BLaER1 treated with 17β-estradiol and CSF1 and Interleukin-3, amounts not matched to agents 10 nM and 100 nM (cell line): ENCODE results near the gene TNNI2.

ENCODE experiments used
- H3K27ac ChIP-seq, 11 experiments: shearing (Covaris generic); formaldehyde crosslinking; 2 replicates each; pipeline ENCODE4 v1.8.1; 2022
- H3K27me3 ChIP-seq, 11 experiments: shearing (Covaris generic); formaldehyde crosslinking; 2 replicates each; pipeline ENCODE4 v1.8.1; 2022
- H3K36me3 ChIP-seq, 11 experiments: shearing (Covaris generic); formaldehyde crosslinking; 2 replicates each; pipeline ENCODE4 v1.8.1; 2022
- H3K4me1 ChIP-seq, 10 experiments: shearing (Covaris generic); formaldehyde crosslinking; 2 replicates each; pipeline ENCODE4 v1.8.1; 2022
- H3K4me2 ChIP-seq, 11 experiments: shearing (Covaris generic); formaldehyde crosslinking; 2 replicates each; pipeline ENCODE4 v1.8.1; 2022
- H3K4me3 ChIP-seq, 10 experiments: shearing (Covaris generic); formaldehyde crosslinking; 2 replicates each; pipeline ENCODE4 v1.8.1; 2022
- H3K9ac ChIP-seq, 11 experiments: shearing (Covaris generic); formaldehyde crosslinking; 2 replicates each; pipeline ENCODE4 v1.8.1; 2022
- H3K9me3 ChIP-seq, 11 experiments: shearing (Covaris generic); formaldehyde crosslinking; replicated peaks in 1 of 11; 2 replicates each; pipeline ENCODE4 v1.8.1; 2022
- H4K20me1 ChIP-seq, 11 experiments: shearing (Covaris generic); formaldehyde crosslinking; 2 replicates each; pipeline ENCODE4 v1.8.1; 2022
- Cebpa-rat ChIP-seq, 11 experiments: shearing (Covaris generic); IDR thresholded peaks; 2 replicates each; pipeline ENCODE4 v1.8.1; 2022

The TNNI2 gene

DNA sequence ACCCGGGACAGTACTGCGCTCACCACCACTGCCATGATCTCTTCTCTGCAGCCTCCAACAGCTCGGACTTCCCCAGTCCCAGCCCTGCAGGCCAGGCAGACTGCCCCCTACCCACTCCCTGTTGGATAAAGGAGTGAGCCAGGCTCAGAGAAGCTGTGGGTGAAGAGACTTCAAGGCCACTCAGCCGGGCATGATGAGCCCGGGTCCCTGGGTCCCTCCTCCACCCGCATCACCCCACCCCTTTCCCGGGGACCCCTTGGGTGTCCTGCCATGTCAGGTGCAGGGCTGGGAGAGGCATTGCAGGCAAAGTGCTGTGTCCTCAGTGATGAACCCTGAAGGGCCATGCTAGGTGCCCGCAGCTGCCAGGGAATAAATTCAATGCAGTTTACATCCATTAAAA, 28.6 kb downstream of the TNNI2 start:
- Histone ChIP-seq H3K36me3 (no peaks in the 10 kb centered on the region), H3K9me3 (no peaks in the 10 kb centered on the region), H3K4me1 (peaks cover 51 to 89% (median 69%) of the 10 kb centered on the region in 10 experiments), H3K4me2 (peak overlapping the region in 4 of 11 experiments; percentile 9 to 48 (median 44); a peak in 6 of 22 replicates), H3K27ac (no peak overlapping the region), H3K9ac (no peak overlapping the region), H3K4me3 (no peak overlapping the region), H3K27me3 (peaks cover 59 to 97% (median 80%) of the 10 kb centered on the region in 11 experiments), H4K20me1 (peaks cover 36 to 97% (median 55%) of the 10 kb centered on the region in 11 experiments; a peak in 20 of 22 replicates)
- no peak for TF ChIP-seq Cebpa-rat (IDR thresholded peaks at IDR 0.05)

DNA sequence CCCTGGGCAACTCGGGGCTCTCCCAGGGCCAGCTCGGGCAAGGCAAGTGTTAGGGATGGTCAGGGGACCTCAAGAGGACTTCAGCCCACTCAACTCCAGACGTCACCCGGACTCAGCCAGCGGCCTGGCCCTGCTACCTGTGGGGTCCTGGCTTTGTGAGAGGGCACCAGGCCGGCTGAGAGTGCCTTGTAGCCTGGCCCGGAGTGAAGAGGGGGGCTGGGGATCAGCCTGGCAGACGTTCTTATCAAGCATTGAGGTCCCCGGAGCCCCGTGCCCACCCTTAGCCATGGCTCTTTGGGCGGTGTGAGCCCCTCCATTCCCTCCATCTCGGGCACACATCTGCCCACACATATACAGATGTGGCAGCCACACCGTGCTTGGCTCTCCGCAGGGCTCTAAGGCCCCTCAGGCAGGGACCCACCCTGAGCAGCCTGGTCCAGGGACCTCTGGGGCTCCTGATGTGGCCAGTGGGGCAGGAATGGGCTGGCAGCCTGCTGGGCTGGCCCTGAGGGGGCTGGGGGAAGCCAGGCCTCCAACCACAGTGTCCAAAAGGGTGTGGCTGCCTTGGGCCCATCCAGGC, 29.4 kb downstream of the TNNI2 start:
- no peaks in the 10 kb centered on the region for H3K36me3 ChIP-seq
- peak overlapping the region in 10 of 11 experiments; percentile 1 to 63 (median 32); a peak in 12 of 22 replicates for H3K9ac ChIP-seq
- peak overlapping the region in 4 of 11 experiments; percentile 8 to 48 (median 25); a peak in 6 of 22 replicates for H3K27ac ChIP-seq
- peaks cover 59 to 90% (median 72%) of the 10 kb centered on the region in 11 experiments for H3K27me3 ChIP-seq
- H4K20me1 ChIP-seq = peaks cover 36 to 97% (median 55%) of the 10 kb centered on the region in 11 experiments; a peak in 20 of 22 replicates
- peak overlapping the region; percentile 69 to 100 (median 96) for H3K4me2 ChIP-seq
- H3K9me3 ChIP-seq = no peaks in the 10 kb centered on the region
- peaks cover 59 to 93% (median 74%) of the 10 kb centered on the region in 10 experiments for H3K4me1 ChIP-seq
- H3K4me3 ChIP-seq = peak overlapping the region in 6 of 10 experiments; percentile 15 to 42 (median 26); a peak in 6 of 20 replicates
- no peak for TF ChIP-seq Cebpa-rat (IDR thresholded peaks at IDR 0.05)

DNA sequence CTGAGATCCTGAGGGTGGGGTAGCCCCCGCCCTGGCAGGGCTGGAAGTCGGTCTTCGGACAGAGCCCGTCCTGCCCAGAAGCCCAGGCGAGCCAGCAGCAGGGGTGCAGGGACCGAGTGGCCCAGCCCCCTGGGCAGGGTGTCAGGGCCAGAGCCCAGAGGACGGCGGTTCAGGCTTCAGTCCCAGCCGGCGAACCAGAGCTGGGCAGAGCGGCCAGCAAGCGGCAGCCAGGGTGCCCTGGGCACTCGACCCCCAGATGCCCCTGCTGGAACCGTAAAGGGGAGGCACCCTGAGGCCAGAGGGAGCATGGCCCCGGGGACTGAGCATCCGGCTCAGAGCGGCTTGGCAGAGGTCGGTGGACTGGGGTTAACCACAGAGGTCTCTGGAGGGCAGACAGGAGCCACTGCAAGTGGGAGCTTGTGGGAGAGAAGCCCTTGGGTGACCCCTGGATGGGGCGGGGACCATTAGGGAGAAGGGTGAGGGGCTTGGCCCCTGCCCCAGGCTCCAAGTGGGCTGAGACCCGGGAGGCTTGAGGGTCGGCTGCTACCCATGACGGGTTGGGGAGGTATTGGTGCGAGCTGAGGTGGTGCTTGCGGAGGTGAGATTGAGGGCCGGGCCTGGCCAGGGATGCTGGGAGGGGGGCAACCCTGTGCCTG, 30.0 kb downstream of the TNNI2 start:
- Histone ChIP-seq H3K4me3 (peak overlapping the region in 6 of 10 experiments; percentile 15 to 42 (median 26); a peak in 7 of 20 replicates), H3K4me1 (peaks cover 62 to 93% (median 76%) of the 10 kb centered on the region in 10 experiments)

DNA sequence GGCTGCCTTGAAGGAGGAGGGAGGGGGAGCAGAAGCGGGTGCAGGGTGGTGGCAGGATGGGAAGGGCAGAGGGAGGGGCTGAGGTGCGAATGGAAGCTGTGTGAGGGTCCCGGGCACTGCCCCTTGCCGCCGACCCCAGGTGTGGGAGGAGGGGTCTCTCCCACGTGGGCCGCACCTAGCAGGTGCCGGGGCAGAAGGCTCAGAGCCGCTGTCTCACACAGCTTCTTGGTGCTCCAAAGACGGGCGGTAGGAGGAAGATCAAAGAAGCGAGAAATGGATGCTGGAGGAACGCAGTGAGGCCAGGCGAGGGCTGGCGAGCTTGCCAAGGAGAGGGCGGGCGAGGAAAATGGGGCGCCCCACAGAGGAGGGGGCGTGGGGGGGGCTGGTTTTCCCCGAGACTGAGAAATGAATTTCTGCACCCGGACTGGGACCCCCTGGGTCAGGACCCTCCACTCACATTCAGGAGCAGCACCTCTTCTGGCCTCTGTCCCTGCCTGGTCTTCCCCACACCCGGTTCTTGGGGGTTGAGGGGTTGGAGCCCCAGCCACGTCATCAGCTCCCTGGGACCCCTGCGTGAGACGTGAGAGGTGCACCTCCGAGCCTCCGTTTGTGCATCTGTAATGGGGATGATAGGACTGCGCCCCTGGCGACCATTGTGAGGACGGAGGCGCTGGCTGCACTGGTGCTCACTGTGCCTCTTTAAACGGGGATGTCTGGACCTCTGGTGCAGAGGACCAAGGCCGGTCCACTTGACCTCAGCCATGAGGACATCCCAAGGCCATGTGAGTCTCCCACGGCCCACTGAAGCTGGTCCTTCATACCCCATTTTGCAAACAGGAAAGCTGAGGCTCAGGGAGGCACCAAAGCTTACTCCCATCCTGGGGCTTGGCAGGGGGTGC, 30.9 kb downstream of the TNNI2 start:
- Histone ChIP-seq H4K20me1 (peaks cover 36 to 87% (median 55%) of the 10 kb centered on the region in 11 experiments; a peak in 20 of 22 replicates), H3K9ac (peak overlapping the region in 1 of 11 experiments; percentile 48; a peak in 1 of 22 replicates), H3K27ac (no peak overlapping the region), H3K36me3 (no peaks in the 10 kb centered on the region), H3K4me3 (peak overlapping the region in 3 of 10 experiments; percentile 26 to 42 (median 35); a peak in 4 of 20 replicates), H3K9me3 (no peaks in the 10 kb centered on the region), H3K27me3 (peaks cover 54 to 76% (median 64%) of the 10 kb centered on the region in 11 experiments), H3K4me2 (peak overlapping the region; percentile 69 to 100 (median 96); a peak in 21 of 22 replicates), H3K4me1 (peaks cover 55 to 89% (median 75%) of the 10 kb centered on the region in 10 experiments)
- no peak for TF ChIP-seq Cebpa-rat (IDR thresholded peaks at IDR 0.05)

More for the DNA sequence above, 30.0 kb downstream of the TNNI2 start:
- Histone ChIP-seq H3K27ac (peak overlapping the region in 4 of 11 experiments; percentile 8 to 48 (median 25); a peak in 6 of 22 replicates), H3K9ac (peak overlapping the region in 10 of 11 experiments; percentile 1 to 63 (median 32); a peak in 14 of 22 replicates), H4K20me1 (peaks cover 36 to 94% (median 55%) of the 10 kb centered on the region in 11 experiments; a peak in 20 of 22 replicates), H3K27me3 (peaks cover 57 to 84% (median 67%) of the 10 kb centered on the region in 11 experiments), H3K9me3 (no peaks in the 10 kb centered on the region), H3K4me2 (peak overlapping the region; percentile 69 to 100 (median 96)), H3K36me3 (no peaks in the 10 kb centered on the region)
- TF ChIP-seq Cebpa-rat (IDR thresholded peaks at IDR 0.05) = no peak

DNA sequence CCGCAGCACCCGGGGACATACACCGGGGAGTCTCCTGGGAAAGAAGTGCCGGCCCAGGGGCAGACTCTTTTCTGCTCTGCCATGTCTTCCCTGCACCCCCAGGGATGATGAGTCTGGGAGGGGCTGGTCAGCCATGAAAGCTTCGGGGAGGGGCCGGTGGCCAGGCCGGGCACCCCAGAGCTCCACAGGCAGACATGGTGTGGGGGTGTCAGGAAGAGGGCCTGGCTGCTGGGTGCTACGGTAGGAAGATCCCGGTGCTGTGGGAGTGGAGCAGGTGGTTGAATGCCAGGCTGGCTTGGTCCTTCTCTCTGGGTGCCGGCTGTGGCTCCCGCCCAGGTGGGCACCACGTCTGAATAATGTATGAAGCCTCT, 31.5 kb downstream of the TNNI2 start:
- TF ChIP-seq Cebpa-rat (IDR thresholded peaks at IDR 0.05) = no peak
- H3K36me3 ChIP-seq = no peaks in the 10 kb centered on the region
- peaks cover 49 to 89% (median 75%) of the 10 kb centered on the region in 10 experiments for H3K4me1 ChIP-seq
- H3K9ac ChIP-seq = no peak overlapping the region
- peaks cover 36 to 87% (median 50%) of the 10 kb centered on the region in 11 experiments; a peak in 20 of 22 replicates for H4K20me1 ChIP-seq
- peak overlapping the region; percentile 69 to 100 (median 96) for H3K4me2 ChIP-seq
- H3K27me3 ChIP-seq = peaks cover 47 to 70% (median 57%) of the 10 kb centered on the region in 11 experiments
- H3K4me3 ChIP-seq = no peak overlapping the region; a peak in 1 of 20 replicates
- H3K9me3 ChIP-seq = no peaks in the 10 kb centered on the region
- H3K27ac ChIP-seq = no peak overlapping the region

DNA sequence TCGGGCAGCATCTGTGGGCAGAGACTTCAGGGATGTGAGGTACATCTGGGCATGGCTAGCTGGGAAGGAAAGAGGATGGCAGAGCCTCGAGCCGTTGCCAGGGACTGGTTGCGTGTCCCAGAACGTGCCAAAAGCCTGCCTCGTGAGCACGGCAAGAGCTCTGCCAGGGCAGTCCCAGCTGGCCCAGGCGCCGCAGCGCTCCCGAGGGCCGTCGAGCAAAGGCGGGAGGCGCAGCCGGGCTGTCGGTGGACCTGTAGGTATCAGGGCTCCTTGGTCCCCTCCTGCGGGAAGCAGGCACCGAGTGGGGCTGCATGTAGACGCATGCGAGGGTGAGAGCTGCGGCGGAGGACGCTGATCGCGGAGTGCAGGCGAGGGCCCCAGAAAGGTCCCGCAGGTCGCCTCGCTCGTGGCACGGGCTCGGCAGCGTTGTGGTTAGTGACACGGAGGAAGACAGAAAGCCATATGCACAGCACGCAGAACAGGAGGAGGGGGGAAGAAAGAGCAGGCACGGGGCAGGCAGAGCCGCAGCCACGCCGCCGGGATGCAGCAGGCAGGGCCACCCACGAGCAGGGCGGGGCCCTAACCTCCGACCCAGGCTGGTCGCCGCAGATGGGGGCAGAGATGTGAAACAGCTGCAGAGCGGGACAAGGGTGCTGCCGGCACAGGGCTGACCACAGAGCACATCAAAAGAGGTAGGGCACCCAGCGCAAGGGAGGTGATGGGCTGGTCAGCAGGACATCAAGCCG, 32.1 kb downstream of the TNNI2 start:
- peaks cover 41 to 64% (median 52%) of the 10 kb centered on the region in 11 experiments for H3K27me3 ChIP-seq

DNA sequence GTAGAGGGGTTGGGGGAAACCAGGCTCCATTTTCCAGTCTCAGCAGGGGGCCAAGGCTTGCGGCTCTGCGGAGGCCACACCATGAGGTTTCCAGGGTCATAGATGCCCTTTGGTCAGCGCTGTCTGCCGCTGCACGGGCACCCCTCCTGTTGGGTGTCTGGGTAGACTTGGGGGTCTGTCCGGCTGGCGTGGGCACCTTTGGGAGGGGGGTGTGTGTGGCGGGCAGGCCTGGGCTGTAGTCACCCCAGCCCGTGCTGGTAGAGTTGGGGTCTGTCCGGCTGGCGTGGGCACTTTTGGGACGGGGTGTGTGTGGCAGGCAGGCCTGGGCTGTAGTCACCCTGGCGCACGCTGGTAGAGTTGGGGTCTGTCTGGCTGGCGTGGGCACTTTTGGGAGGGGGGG, 32.8 kb downstream of the TNNI2 start:
- peaks cover 27 to 85% (median 42%) of the 10 kb centered on the region in 11 experiments; a peak in 20 of 22 replicates for H4K20me1 ChIP-seq
- H3K4me3 ChIP-seq = no peak overlapping the region
- peaks cover 35 to 58% (median 46%) of the 10 kb centered on the region in 11 experiments for H3K27me3 ChIP-seq
- H3K4me1 ChIP-seq = peaks cover 56 to 94% (median 84%) of the 10 kb centered on the region in 10 experiments
- H3K4me2 ChIP-seq = peak overlapping the region; percentile 69 to 100 (median 96); a peak in 20 of 22 replicates
- no peak for TF ChIP-seq Cebpa-rat (IDR thresholded peaks at IDR 0.05)
- H3K36me3 ChIP-seq = no peaks in the 10 kb centered on the region
- H3K9me3 ChIP-seq = no peaks in the 10 kb centered on the region
- no peak overlapping the region for H3K27ac ChIP-seq
- no peak overlapping the region for H3K9ac ChIP-seq

More for the DNA sequence above, 32.1 kb downstream of the TNNI2 start:
- peaks cover 31 to 87% (median 44%) of the 10 kb centered on the region in 11 experiments; a peak in 20 of 22 replicates for H4K20me1 ChIP-seq
- peaks cover 50 to 92% (median 81%) of the 10 kb centered on the region in 10 experiments for H3K4me1 ChIP-seq
- H3K4me2 ChIP-seq = peak overlapping the region; percentile 69 to 100 (median 96)
- no peak for TF ChIP-seq Cebpa-rat (IDR thresholded peaks at IDR 0.05)
- no peaks in the 10 kb centered on the region for H3K9me3 ChIP-seq
- no peak overlapping the region for H3K27ac ChIP-seq
- H3K36me3 ChIP-seq = no peaks in the 10 kb centered on the region
- no peak overlapping the region for H3K9ac ChIP-seq
- H3K4me3 ChIP-seq = no peak overlapping the region; a peak in 1 of 20 replicates
